Measurements from ENCODE around the gene ARHGAP18. TPM values are rescaled to one million over a fixed set of nuclear protein-coding genes. Genes with fewer than 3 reads are reported as not detected.

ARHGAP18 gene
- total and polyA plus RNA-seq, 10 of the 15 experiments (the other 5 are each of a cell fraction or from before 2014, with no cell fraction given), result 18.2 to 52.2 (median 31.7) TPM

DNA sequence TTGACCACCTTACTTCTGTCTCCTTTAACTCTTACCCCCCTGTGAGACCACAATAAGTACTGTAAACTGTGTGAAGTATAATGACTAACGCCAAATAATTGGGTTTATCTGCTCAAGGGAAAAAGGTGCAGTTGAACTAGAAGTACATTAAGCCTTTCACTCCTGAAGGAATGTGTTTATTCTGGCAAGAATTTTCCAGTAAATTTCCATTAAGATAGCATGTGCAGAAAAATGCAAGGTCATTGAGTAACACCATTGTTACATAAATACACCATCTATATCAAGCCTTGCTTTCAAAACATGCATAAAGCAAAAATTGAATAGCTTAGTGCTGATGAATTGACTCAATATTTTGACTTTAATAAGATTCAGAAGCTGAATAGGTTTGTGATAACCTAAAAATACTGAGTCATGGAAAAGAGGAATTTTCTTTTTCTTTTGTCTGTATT, 65.4 kb downstream of the ARHGAP18 start:
- no peak for FAIRE-seq
- no peak overlapping the region for H3K4me2 ChIP-seq (ENCODE audit: control insufficient read depth, insufficient read depth)
- intact Hi-C loops (cut with micrococcal nuclease; ENCODE audit: unreplicated experiment), result loop anchor here (5.0 kb wide), 1 partner anchor 37 kb away; no protein-coding TSS in a partner anchor

More for the DNA sequence above, 65.4 kb downstream of the ARHGAP18 start:
- Histone ChIP-seq H3K4me1 (ENCODE audit: control insufficient read depth, insufficient read depth, low read length) (peaks cover 25% of the 10 kb centered on the region), H3K4me3 (no peak overlapping the region), H3K9me3 (replicated peaks; ENCODE audit: control insufficient read depth, insufficient read depth, low read length) (peaks cover 4% of the 10 kb centered on the region), H3K27ac (ENCODE audit: control insufficient read depth, insufficient read depth) (peak overlapping the region; percentile 65), H3K27me3 (replicated peaks in 1 of 2; ENCODE audit: control insufficient read depth in 2 of 2, insufficient read depth in 2 of 2, low read length in 1 of 2) (no peaks in the 10 kb centered on the region), H2AFZ (ENCODE audit: control insufficient read depth, low read depth, low read length) (no peak overlapping the region), H4K20me1 (ENCODE audit: control insufficient read depth, insufficient read depth) (no peaks in the 10 kb centered on the region), H3K79me2 (ENCODE audit: control insufficient read depth, insufficient read depth, low read length) (peaks cover 37% of the 10 kb centered on the region), H3K36me3 (ENCODE audit: control insufficient read depth in 2 of 2, insufficient read depth in 2 of 2, low read length in 1 of 2) (peaks cover 0 to 2% of the 10 kb centered on the region in 2 experiments; a peak in 3 of 4 replicates), H3K9ac (ENCODE audit: control insufficient read depth, insufficient read depth, low read length) (no peak overlapping the region)
- ChIA-PET SMC1A (ENCODE audit: uncharacterized antibody, unreplicated experiment) (interaction anchor here (0.7 to 5.2 kb wide), 13 partner anchors 9 to 68 kb away, joined by 3 to 29 read pairs (median 5); no protein-coding TSS in a partner anchor), RAD21 (ENCODE audit: unreplicated experiment) (interaction anchor here (0.6 to 4.6 kb wide), 12 partner anchors 12 to 86 kb away, joined by 3 to 24 read pairs (median 5); partner anchors contain the start of gene ARHGAP18), CTCF (interaction anchor here (1.3 to 3.3 kb wide), 4 partner anchors 12 to 85 kb away, joined by 3 to 13 read pairs (median 5); no protein-coding TSS in a partner anchor), POLR2A (interaction anchor here (0.7 to 3.4 kb wide), 5 partner anchors 9 to 64 kb away, joined by 3 to 17 read pairs (median 8); partner anchors contain the start of gene ARHGAP18)
- in situ Hi-C loops (cut with MboI), result no loop called here
- TF ChIP-seq, protein P1, sequence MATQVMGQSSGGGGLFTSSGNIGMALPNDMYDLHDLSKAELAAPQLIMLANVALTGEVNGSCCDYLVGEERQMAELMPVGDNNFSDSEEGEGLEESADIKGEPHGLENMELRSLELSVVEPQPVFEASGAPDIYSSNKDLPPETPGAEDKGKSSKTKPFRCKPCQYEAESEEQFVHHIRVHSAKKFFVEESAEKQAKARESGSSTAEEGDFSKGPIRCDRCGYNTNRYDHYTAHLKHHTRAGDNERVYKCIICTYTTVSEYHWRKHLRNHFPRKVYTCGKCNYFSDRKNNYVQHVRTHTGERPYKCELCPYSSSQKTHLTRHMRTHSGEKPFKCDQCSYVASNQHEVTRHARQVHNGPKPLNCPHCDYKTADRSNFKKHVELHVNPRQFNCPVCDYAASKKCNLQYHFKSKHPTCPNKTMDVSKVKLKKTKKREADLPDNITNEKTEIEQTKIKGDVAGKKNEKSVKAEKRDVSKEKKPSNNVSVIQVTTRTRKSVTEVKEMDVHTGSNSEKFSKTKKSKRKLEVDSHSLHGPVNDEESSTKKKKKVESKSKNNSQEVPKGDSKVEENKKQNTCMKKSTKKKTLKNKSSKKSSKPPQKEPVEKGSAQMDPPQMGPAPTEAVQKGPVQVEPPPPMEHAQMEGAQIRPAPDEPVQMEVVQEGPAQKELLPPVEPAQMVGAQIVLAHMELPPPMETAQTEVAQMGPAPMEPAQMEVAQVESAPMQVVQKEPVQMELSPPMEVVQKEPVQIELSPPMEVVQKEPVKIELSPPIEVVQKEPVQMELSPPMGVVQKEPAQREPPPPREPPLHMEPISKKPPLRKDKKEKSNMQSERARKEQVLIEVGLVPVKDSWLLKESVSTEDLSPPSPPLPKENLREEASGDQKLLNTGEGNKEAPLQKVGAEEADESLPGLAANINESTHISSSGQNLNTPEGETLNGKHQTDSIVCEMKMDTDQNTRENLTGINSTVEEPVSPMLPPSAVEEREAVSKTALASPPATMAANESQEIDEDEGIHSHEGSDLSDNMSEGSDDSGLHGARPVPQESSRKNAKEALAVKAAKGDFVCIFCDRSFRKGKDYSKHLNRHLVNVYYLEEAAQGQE (IDR thresholded peaks at IDR 0.05; ENCODE audit: low read depth, low read length), result no peak
- TF ChIP-seq STAT3 (IDR thresholded peaks at IDR 0.05; ENCODE audit: low read depth, low read length) (no peak), SMARCA5 (IDR thresholded peaks at IDR 0.05) (no peak), POU2F2 (IDR thresholded peaks at IDR 0.05; ENCODE audit: borderline replicate concordance, low read depth, low read length) (no peak), NR2F1 (conservative IDR thresholded peaks at IDR 0.05) (no peak), ATF7 (IDR thresholded peaks at IDR 0.05; ENCODE audit: low read depth) (no peak), NBN (IDR thresholded peaks at IDR 0.05) (no peak), ZZZ3 (IDR thresholded peaks at IDR 0.05; ENCODE audit: control insufficient read depth, insufficient read length, low read depth) (no peak), DPF2 (IDR thresholded peaks at IDR 0.05) (no peak)
- TF ChIP-seq, protein P2, sequence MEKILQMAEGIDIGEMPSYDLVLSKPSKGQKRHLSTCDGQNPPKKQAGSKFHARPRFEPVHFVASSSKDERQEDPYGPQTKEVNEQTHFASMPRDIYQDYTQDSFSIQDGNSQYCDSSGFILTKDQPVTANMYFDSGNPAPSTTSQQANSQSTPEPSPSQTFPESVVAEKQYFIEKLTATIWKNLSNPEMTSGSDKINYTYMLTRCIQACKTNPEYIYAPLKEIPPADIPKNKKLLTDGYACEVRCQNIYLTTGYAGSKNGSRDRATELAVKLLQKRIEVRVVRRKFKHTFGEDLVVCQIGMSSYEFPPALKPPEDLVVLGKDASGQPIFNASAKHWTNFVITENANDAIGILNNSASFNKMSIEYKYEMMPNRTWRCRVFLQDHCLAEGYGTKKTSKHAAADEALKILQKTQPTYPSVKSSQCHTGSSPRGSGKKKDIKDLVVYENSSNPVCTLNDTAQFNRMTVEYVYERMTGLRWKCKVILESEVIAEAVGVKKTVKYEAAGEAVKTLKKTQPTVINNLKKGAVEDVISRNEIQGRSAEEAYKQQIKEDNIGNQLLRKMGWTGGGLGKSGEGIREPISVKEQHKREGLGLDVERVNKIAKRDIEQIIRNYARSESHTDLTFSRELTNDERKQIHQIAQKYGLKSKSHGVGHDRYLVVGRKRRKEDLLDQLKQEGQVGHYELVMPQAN (conservative IDR thresholded peaks at IDR 0.05), result no peak
- BruUV-seq (replicated peaks), result no TSS peak
- DNase-seq (ENCODE audit: low read depth, low spot score), result no peak
- ATAC-seq, result no peak
- WGBS (ENCODE audit: insufficient coverage, insufficient replicate concordance, low lambda C conversion rate, missing lambda C conversion rate), result 100% methylated on average over 1 of the region's 1 CpG

Measured in GM12878 (cell line).